Fibroblast of the conjunctiva (primary cell): ENCODE measurements around the gene MROH2B.

Experiments used
- DNase-seq: peaks from one replicate; pipeline ENCODE4 v3.0.0-alpha.2; 2010; ENCODE audit warnings: low read depth

The MROH2B gene

GRCh38 chr5:41071242-41071641, at the start of gene MROH2B:
Gene MROH2B, minus strand, starts transcription at chr5:41071342. Its CDS starts 490 bp downstream, at chr5:41070852.
- DNase-seq: no peak

GRCh38 chr5:41120600-41120999, 49.5 kb upstream of the MROH2B start:
- no peak for DNase-seq

GRCh38 chr5:41118177-41118576, 47.0 kb upstream of the MROH2B start:
- DNase-seq: no peak

DNA sequence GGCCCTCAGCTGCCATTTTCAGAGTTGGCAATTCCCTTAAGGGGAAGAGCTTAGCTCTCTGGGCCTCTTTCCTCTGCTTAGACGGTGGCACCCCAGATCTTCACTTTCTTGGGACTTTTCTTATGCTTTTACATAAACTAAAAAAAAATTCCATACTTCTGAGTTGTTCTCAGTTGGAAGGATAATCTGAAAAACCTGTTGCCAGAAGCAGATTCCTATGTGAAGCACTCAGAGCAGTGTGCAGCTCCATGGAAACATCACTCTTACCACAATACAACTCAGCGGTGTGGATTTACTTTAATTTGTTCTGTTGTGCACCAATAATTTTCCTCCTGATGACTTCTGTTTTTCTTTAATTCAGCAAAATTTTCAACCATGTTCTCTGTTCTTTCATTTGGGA, 44.1 kb upstream of the MROH2B start:
- DNase-seq: peak; percentile 82

DNA sequence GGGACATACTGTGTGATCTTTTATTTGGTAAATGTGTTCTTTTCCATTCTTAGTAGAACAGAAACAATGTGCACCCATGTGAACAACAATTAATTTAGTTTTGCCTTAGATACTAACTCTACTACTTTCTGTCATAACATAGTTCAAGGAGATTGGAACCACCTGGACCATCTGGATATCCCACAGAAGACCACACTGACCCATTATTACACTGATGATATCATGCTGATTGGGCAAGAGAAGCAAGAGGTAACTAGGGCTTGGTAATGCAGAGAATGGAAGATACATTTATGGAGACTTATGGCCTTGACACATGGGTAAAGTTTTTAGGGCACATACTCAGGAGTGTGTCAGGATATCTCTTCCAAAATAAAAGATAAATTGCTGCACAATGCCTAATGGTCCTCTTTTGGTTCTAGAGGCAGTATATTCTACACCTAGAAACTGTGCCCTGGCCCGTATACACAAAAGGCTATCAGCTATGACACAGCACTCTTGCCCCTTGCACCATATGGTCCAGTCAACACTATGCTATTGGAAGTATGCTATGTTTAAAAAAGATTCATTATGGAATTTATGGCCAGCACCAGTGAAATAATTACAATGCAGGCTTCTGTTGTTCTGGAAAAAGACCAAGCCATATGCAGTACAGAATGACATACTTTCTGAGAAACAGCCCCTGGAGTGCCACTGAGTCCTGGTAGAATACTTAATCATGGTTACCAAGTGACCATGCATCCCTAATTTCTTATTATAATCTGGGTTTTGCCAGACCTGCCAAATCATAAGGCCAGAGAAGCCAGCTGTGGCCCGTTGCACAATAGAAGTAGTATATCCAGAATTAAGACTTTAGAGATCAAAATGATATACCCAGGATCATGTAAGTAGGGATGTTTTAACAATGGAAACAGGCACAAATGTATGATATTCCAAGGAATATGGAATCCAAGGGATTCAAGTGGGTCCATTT, 41.6 kb upstream of the MROH2B start:
- DNase-seq: no peak

DNA sequence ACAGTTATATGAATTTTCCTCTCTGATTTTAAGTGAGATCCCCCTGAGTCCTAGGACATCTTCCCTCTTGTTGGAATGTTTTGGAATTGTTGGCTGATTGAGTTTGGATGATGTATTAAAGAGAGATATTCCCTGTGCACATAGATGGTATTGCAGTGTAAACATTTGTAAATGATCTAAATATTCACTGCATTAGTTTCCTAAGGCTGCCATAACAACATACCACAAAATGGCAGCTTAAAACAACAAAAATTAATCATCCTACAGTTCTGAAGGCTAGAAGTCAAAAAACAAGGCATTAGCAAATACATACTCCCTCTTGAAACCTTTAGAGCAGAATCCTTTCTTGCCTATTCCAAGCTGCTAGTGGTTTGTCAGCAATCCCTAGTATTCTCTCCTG, 38.0 kb upstream of the MROH2B start:
- DNase-seq: no peak

- DNase-seq: no peak
Measured at GRCh38 chr5:41102341-41102740, 31.2 kb upstream of the MROH2B start.

GRCh38 chr5:41097642-41098041, 26.5 kb upstream of the MROH2B start:
- no peak for DNase-seq

DNA sequence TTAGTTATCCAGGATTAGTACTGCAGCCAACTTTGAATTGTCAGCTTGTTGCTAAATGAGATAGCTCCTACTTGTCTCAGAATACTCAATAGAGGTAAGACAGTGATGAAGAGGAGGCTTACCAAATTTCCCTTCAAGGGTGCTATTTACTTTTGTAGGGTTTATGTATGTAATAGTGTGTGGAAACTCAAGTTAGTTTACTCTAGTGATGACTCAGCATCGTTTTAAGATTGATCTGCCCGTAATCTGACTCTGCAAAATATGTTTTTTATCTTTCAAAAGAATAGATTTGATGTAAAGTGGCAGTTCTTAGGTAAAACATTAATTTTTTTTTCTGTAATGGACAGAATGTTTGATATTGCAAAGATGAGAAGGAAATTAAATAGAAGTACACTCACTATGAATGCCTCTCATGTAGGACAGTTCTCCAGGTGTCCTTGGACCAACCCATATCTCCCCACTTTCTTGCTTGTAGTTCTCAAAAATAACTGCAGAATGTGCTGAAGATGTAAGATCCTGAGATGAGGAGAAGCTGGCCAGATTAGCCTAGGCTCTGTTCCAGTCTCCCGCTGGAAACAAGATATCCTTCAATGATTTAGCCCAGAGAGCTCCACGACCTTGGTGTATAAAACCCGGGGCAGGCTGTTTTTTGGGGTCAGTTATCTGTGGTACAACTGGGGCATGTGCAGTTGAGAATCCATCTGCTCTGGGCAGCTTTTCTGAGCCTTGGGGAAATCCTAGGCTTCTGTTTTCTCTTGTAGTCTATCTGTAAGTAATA, 24.4 kb upstream of the MROH2B start:
- no peak for DNase-seq

GRCh38 chr5:41094871-41095270, 23.7 kb upstream of the MROH2B start:
- no peak for DNase-seq

- DNase-seq: no peak
Measured at GRCh38 chr5:41093803-41094202, 22.7 kb upstream of the MROH2B start.

GRCh38 chr5:41087461-41087860, 16.3 kb upstream of the MROH2B start:
- DNase-seq: no peak

DNA sequence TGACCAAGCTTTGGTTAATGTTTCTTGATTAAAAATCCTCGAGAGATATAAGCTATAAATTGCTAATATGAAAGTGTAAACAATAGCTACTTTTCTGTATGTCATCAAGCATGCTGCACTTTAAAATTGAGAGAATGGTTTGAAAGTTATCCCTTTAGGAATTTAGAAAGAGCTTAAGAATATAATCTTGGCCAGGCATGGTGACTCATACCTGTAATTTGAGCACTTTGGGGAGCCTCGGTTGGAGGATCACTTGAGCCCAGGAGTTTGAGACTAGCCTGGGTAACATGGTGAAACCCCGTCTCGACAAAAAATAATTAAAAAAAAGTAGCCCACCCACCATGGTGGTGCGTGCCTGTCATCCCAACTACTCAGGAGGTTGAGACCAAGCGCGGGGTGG, 12.2 kb upstream of the MROH2B start:
- DNase-seq: peak; percentile 21

- no peak for DNase-seq
Measured at GRCh38 chr5:41071975-41072374, 833 bp upstream of the MROH2B start.

- DNase-seq: no peak
Measured at GRCh38 chr5:41067714-41068568, 3.2 kb downstream of the MROH2B start.

- DNase-seq: no peak
Measured at GRCh38 chr5:41065691-41066335, 5.3 kb downstream of the MROH2B start.

DNA sequence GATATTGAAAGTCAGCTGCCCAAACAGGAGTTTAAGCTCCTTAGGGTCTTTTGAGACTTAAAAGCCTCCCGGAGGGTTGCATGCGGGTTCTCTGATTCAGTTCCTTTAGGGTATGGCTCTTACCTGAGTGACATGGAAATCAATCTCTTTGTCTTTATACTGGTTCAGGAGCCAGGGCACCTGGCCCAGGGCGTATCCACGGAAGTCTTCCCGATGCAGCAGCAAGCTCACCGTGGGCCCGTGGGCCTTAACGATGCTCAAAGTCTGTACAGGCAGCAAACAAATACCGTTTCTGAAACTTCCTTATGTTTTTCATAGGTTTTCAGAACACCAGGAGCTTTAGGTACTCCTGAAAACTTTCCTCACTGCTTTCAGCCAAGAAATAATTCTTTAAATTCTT, 13.2 kb downstream of the MROH2B start:
- DNase-seq: no peak

DNA sequence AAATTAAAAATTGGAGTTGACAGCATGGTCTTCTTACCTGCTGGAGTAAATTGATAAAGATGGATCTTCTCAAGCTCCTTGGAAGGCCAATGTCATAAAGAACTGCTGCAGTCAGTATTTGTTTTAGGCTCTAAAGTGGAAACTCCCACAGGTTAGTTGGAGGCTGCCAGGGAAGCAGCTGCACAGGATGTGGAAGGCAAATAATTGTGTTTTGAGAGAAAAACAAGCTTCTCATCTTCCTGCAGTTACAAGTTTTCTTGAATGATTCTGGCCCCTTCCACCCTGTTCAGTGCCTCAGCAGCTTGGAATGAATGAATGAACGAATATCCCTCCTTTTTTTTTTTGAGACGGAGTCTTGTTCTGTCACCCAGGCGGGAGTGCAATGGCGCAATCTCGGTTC, 13.9 kb downstream of the MROH2B start:
- DNase-seq: no peak

- no peak for DNase-seq
Measured at GRCh38 chr5:41048986-41049385, 22.2 kb downstream of the MROH2B start.

DNA sequence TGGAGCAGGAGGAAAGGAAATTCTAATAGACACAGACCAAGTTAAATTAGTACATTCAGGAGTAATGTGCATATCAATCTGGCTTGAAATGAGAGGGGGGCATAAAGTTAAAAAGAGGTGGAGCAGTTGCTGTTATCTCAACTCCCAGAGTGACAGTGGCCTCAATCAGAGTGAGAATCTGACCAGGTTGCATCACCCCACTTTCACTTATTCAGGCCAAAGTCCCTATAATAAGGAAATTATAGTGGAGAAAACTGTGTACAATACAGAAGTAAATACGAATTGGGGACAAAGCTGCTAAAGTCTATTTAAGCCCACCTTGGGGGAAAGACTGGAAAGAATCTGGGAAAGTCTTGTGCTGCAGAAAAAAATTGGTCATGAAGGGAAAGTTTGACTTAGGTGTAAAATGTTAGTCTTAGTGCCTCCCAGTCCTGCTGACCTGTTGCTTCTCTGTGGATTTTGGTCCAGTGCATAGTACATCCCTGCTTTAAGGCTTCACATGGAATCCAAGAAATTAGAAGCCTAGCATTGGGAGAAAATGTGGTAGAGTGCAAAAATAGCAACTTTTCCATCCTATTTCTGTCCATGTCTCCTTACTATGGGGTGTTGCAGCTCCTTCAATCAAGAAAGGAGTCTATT, 27.9 kb downstream of the MROH2B start:
- no peak for DNase-seq

DNA sequence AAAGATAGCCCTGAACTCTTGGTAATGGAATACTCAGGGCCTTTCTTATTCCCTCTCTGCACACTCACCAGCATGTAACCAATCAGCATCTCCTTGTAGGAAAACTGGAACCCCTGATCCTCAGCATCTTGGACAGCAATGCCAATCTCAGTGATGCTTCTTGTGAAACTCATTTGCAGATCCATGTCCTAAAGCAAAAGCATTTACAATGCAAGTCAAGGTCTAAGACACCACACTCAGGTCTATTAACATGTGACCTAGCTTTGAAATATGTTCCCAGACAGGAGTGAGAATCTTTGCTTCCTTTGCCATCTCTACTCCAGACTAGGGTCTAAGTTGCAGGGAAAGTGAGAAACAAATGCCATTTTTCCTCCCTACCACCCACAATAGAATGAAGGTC, 38.2 kb downstream of the MROH2B start:
- DNase-seq: no peak
